ENCODE measurements around the gene HOXC9. TPM values are rescaled to one million over a fixed set of nuclear protein-coding genes. Genes with fewer than 3 reads are reported as not detected.

Gene HOXC9
- total and polyA plus RNA-seq, 9 of the 15 experiments (the other 6 are each of a cell fraction or from before 2014, with no cell fraction given): 1.1 to 10.5 (median 9.3) TPM

GRCh38 chr12:54029529-54030441 lies 29.8 kb downstream of the HOXC9 start:
- Histone ChIP-seq H3K79me2 (ENCODE audit: control insufficient read depth, insufficient read depth, low read length) (no peaks in the 10 kb centered on the region), H3K27me3 (ENCODE audit: control insufficient read depth in 2 of 2, insufficient read depth in 2 of 2, low read length in 2 of 2) (no peaks in the 10 kb centered on the region), H3K9me1 (ENCODE audit: control insufficient read depth, insufficient read depth, low read length) (no peaks in the 10 kb centered on the region), H3K27ac (ENCODE audit: extremely low read depth, low read depth, low read length) (no peak overlapping the region), H2AFZ (ENCODE audit: low read depth, low read length) (no peak overlapping the region), H3K9ac (ENCODE audit: insufficient read depth in 1 of 2, low read depth in 2 of 2, low read length in 2 of 2) (no peak overlapping the region), H3K4me1 (replicated peaks in 1 of 2; ENCODE audit: control insufficient read depth in 2 of 2, insufficient read depth in 2 of 2, low read length in 2 of 2) (peaks cover 3 to 25% of the 10 kb centered on the region in 2 experiments; a peak in 3 of 5 replicates), H3K9me3 (replicated peaks; ENCODE audit: control insufficient read depth, insufficient read depth, low read depth, low read length) (no peaks in the 10 kb centered on the region), H3K4me2 (ENCODE audit: insufficient read depth, low read length) (no peak overlapping the region), H3K4me3 (no peak overlapping the region), H4K20me1 (replicated peaks; ENCODE audit: control insufficient read depth, insufficient read depth, low read length) (no peaks in the 10 kb centered on the region), H3K36me3 (ENCODE audit: control insufficient read depth, insufficient read depth, low read length) (peaks cover 2% of the 10 kb centered on the region; the same call in 1 of the 3 replicates)
- intact Hi-C loops (cut with micrococcal nuclease) (no loop called here), in situ Hi-C loops (cut with MboI) (loop anchor here (10.0 kb wide), 1 partner anchor 165 kb away; no protein-coding TSS in a partner anchor)
- BruUV-seq (replicated peaks): no TSS peak
- 83% methylated on average over 29 of the region's 53 CpGs for WGBS (ENCODE audit: insufficient coverage, low coverage, missing lambda C conversion rate)
- no peak for ATAC-seq
- FAIRE-seq: no peak
- DNase-seq (ENCODE audit: extremely low read depth in 1 of 4, low spot score in 3 of 4): no peak
- CTCF ChIA-PET (ENCODE audit: low intra/inter-chr PET ratio): no interaction called here
- POLR2A ChIA-PET: interaction anchor here (0.6 to 1.0 kb wide), 2 partner anchors 9 to 675 kb away, joined by 3 read pairs; no protein-coding TSS in a partner anchor
- TF ChIP-seq ADNP (tag; IDR thresholded peaks at IDR 0.05) (no peak), HMGN3 (IDR thresholded peaks at IDR 0.05; ENCODE audit: borderline replicate concordance, extremely low read depth, insufficient read length, low read depth, low read length) (no peak), ZBTB33 (CRISPR knock-in tag; IDR thresholded peaks at IDR 0.05) (peak; percentile 87), MLLT1 (IDR thresholded peaks at IDR 0.05) (0 out of 4 replicates have a peak, but pooled peaks of 1 of the 2 experiments have one; percentile 20), HLTF (IDR thresholded peaks at IDR 0.05) (no peak)
